GM23338 (cell line): ENCODE data around the gene ZNF23.
A peak's percentile ranks its signal among the peaks of the same experiment; 100 is the strongest.

Experiments
- CTCF ChIP-seq, 2 experiments: fragments of 200-600 bp in 1 of 2; sonication (generic) in 1 of 2; conservative IDR thresholded peaks; 2 replicates each; pipeline versions ENCODE4 v1.5.1 to v1.6.1; 2016 to 2017; ENCODE audit warnings: antibody characterized with exemption in 2 of 2, low read depth in 2 of 2, mild to moderate bottlenecking in 2 of 2, moderate library complexity in 1 of 2
- EZH2phosphoT487 ChIP-seq: fragments of 200-600 bp; sonication (generic); IDR thresholded peaks from one replicate; pipeline ENCODE4 v1.8.1; 2018; ENCODE audit warnings: antibody characterized with exemption; ENCODE audit not compliant: unreplicated experiment
- JUNB ChIP-seq: IDR thresholded peaks from one replicate; pipeline ENCODE4 v1.6.1; 2016; ENCODE audit warnings: antibody characterized with exemption; ENCODE audit not compliant: unreplicated experiment
- REST ChIP-seq: IDR thresholded peaks from one replicate; pipeline ENCODE4 v1.6.1; 2018; ENCODE audit warnings: antibody characterized with exemption; ENCODE audit not compliant: unreplicated experiment

- TF ChIP-seq REST: no peak
- peak; percentile 72 to 87 for TF ChIP-seq CTCF (conservative IDR thresholded peaks at IDR 0.05; ENCODE audit: low read depth in 2 of 2)
- no peak for TF ChIP-seq EZH2phosphoT487
- no peak for TF ChIP-seq JUNB
These were observed 20.5 kb downstream of the ZNF23 start for GRCh38 chr16:71441348-71442050.
